PC-9 (cell line): ENCODE results near the gene TRAM2. TPM values are rescaled to one million over a fixed set of nuclear protein-coding genes. Genes with fewer than 3 reads are reported as not detected.

ENCODE experiments used
- BruUV-seq: library from RNA; stranded (reverse); fragments of 400-500 nt; replicated peaks from 2 replicates; lab custom pipeline; 2021; lab: Mats Ljungman, UMichigan
- CTCF ChIA-PET: fragments of 300-600 bp; sonication (Branson Sonifier 250); formaldehyde crosslinking; loops from one replicate; lab custom pipeline; 2022; ENCODE audit warnings: antibody characterized with exemption; lab: Charles Lee
- POLR2A ChIA-PET: fragments of 300-600 bp; sonication (Branson Sonifier 250); formaldehyde crosslinking; loops from one replicate; lab custom pipeline; 2022; ENCODE audit warnings: antibody characterized with exemption; ENCODE audit not compliant: unreplicated experiment; lab: Charles Lee
- DNase-seq, 2 experiments: peaks; one replicate each; pipeline versions ENCODE4 v3.0.0 to v3.0.0-alpha.2; 2015 to 2022; ENCODE audit warnings: mixed read lengths in 1 of 2
- H2AFZ ChIP-seq: fragments of 200-600 bp; sonication (generic); 2 replicates; pipeline ENCODE4 v1.8.1; 2017; ENCODE audit warnings: antibody characterized with exemption
- H3F3A ChIP-seq: fragments of 200-600 bp; sonication (generic); 2 replicates; pipeline ENCODE4 v1.8.1; 2017; ENCODE audit warnings: antibody characterized with exemption, mild to moderate bottlenecking, low read depth; ENCODE audit not compliant: insufficient read depth
- H3K27ac ChIP-seq: fragments of 200-600 bp; sonication (generic); 2 replicates; pipeline ENCODE4 v1.6.1; 2016; ENCODE audit warnings: mixed run types
- H3K27me3 ChIP-seq: fragments of 200-600 bp; sonication (generic); 2 replicates; pipeline ENCODE4 v1.6.1; 2016; ENCODE audit warnings: low read depth, mixed run types; ENCODE audit not compliant: insufficient read depth
- H3K36me3 ChIP-seq: fragments of 200-600 bp; sonication (generic); 2 replicates; pipeline ENCODE4 v1.6.1; 2016; ENCODE audit warnings: low read depth, mixed run types
- H3K4me1 ChIP-seq: fragments of 200-600 bp; sonication (generic); replicated peaks from 2 replicates; pipeline ENCODE4 v1.6.1; 2016; ENCODE audit warnings: mixed run types; ENCODE audit not compliant: insufficient read depth
- H3K4me2 ChIP-seq: fragments of 200-600 bp; sonication (generic); 2 replicates; pipeline ENCODE4 v1.6.1; 2017; ENCODE audit warnings: mixed run types
- H3K4me3 ChIP-seq: fragments of 200-600 bp; sonication (generic); 2 replicates; pipeline ENCODE4 v1.6.1; 2016; ENCODE audit warnings: mixed run types
- H3K79me2 ChIP-seq: fragments of 200-600 bp; sonication (generic); 2 replicates; pipeline ENCODE4 v1.6.1; 2017; ENCODE audit warnings: low read depth, mixed run types
- H3K9me2 ChIP-seq: fragments of 200-600 bp; sonication (generic); 2 replicates; pipeline ENCODE4 v1.8.1; 2017; ENCODE audit warnings: mild to moderate bottlenecking; ENCODE audit not compliant: insufficient read depth
- H3K9me3 ChIP-seq: fragments of 200-600 bp; sonication (generic); 2 replicates; pipeline ENCODE4 v1.8.1; 2016; ENCODE audit warnings: low read depth; ENCODE audit not compliant: insufficient read depth
- H4K20me1 ChIP-seq: fragments of 200-600 bp; sonication (generic); 2 replicates; pipeline ENCODE4 v1.8.1; 2017; ENCODE audit not compliant: insufficient read depth
- EZH2 ChIP-seq: fragments of 200-600 bp; sonication (generic); IDR thresholded peaks from 2 replicates; pipeline ENCODE4 v1.8.0; 2017; ENCODE audit warnings: antibody characterized with exemption, low read depth
- intact Hi-C: fragments of 100-400 bp; cut with micrococcal nuclease; formaldehyde crosslinking; loops from one replicate; pipeline ENCODE4 v1.10.0; 2022; ENCODE audit not compliant: unreplicated experiment
- total RNA-seq: library from RNA; stranded (reverse); gene quantifications from 2 replicates; pipeline ENCODE4 v1.2.3, GENCODE V29; 2021
- TF ChIP-seq, protein P1 (sequence below): fragments of 200-600 bp; sonication (generic); conservative IDR thresholded peaks from 2 replicates; pipeline ENCODE4 v1.6.1; 2017; ENCODE audit warnings: mixed run types, antibody characterized with exemption, mild to moderate bottlenecking, moderate library complexity

TRAM2 gene
- total RNA-seq, 1 experiment from 2014 or later: 40.9 TPM

DNA sequence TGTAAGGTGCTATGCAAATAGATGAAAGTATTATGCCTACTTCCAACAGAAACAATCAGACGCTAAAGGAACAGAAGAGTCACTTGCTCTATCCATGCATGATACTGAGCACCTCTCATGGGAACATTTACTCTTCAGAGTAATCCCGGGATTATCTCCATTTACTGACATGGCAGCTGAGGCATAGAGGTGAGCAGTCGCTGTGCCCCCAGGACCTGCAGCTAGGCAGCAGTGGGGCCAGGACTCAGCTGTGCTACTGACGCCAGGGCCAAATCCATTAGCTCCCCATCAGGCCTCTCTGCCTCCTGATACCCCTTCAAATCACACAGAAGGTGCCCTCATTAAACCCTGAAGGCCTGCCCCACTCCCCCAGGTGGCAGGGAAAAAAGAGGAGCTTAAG, 51.9 kb downstream of the TRAM2 start:
- no peak overlapping the region for H3K4me2 ChIP-seq
- no peaks in the 10 kb centered on the region for H3K79me2 ChIP-seq
- no peaks in the 10 kb centered on the region for H3K36me3 ChIP-seq
- DNase-seq: no peak
- H3K9me3 ChIP-seq: no peaks in the 10 kb centered on the region
- no peak overlapping the region for H2AFZ ChIP-seq
- peaks cover 11% of the 10 kb centered on the region; the same call in 1 of the 2 replicates for H3K4me1 ChIP-seq
- CTCF ChIA-PET: no interaction called here
- intact Hi-C loops: no loop called here
- POLR2A ChIA-PET: no interaction called here
- H3K27ac ChIP-seq: no peak overlapping the region
- H3K27me3 ChIP-seq: no peaks in the 10 kb centered on the region
- H3K9me2 ChIP-seq: no peaks in the 10 kb centered on the region
- no peak overlapping the region for H3K4me3 ChIP-seq
- peaks cover 7% of the 10 kb centered on the region; the same call in 1 of the 2 replicates for H3F3A ChIP-seq
- no peaks in the 10 kb centered on the region for H4K20me1 ChIP-seq
- no TSS peak for BruUV-seq
- TF ChIP-seq EZH2: no peak
- TF ChIP-seq, protein P1, sequence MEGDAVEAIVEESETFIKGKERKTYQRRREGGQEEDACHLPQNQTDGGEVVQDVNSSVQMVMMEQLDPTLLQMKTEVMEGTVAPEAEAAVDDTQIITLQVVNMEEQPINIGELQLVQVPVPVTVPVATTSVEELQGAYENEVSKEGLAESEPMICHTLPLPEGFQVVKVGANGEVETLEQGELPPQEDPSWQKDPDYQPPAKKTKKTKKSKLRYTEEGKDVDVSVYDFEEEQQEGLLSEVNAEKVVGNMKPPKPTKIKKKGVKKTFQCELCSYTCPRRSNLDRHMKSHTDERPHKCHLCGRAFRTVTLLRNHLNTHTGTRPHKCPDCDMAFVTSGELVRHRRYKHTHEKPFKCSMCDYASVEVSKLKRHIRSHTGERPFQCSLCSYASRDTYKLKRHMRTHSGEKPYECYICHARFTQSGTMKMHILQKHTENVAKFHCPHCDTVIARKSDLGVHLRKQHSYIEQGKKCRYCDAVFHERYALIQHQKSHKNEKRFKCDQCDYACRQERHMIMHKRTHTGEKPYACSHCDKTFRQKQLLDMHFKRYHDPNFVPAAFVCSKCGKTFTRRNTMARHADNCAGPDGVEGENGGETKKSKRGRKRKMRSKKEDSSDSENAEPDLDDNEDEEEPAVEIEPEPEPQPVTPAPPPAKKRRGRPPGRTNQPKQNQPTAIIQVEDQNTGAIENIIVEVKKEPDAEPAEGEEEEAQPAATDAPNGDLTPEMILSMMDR: no peak

DNA sequence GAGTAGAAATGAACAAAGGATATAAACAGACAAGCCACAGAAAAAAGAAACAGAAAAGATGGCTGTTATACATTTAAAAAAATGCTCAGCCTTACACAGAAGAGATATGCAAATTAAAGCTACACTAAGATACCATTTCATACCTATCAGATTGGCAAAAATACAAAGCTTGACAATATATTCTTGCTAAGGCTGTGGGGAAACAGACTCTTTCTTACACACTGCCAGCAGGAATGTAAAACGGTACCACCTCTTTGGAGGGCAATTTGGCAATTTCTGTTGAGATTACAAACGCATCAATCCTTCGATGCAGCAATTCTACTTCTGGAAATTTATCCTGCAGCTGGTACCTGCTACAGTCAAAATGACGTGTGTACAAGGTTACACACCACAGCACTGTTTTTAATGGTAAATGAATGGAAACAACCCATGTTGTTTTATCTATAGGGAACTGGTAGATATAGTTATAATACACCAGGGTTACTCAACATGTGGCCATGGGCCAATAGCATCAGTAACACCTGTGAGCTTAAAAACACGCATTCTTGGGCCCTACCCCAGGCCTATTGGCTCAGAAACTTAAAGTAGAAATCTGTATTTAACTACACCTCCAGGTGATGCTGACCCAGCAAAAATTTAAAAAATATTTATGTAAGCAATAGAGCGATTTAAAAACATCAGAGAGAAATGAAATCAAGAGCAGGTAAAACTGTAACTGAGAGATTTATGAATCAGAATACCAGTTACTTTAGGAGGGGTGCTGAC, 53.3 kb downstream of the TRAM2 start:
- DNase-seq: no peak
- Histone ChIP-seq H3K4me3 (no peak overlapping the region), H4K20me1 (no peaks in the 10 kb centered on the region), H3K9me2 (no peaks in the 10 kb centered on the region), H3F3A (peaks cover 11% of the 10 kb centered on the region; the same call in 1 of the 2 replicates), H3K27ac (no peak overlapping the region), H3K27me3 (no peaks in the 10 kb centered on the region), H3K4me2 (no peak overlapping the region), H3K36me3 (no peaks in the 10 kb centered on the region), H3K4me1 (peaks cover 11% of the 10 kb centered on the region; the same call in 1 of the 2 replicates), H3K79me2 (no peaks in the 10 kb centered on the region), H3K9me3 (no peaks in the 10 kb centered on the region), H2AFZ (no peak overlapping the region)
- intact Hi-C loops: loop anchor here (2.0 kb wide), 1 partner anchor 15 kb away; no protein-coding TSS in a partner anchor
- TF ChIP-seq EZH2: no peak
- TF ChIP-seq, protein P1: no peak
- no TSS peak for BruUV-seq
- POLR2A ChIA-PET: interaction anchor here (0.6 to 0.7 kb wide), 2 partner anchors 9 to 82 kb away, joined by 3 to 6 read pairs; no protein-coding TSS in a partner anchor
- CTCF ChIA-PET: no interaction called here

DNA sequence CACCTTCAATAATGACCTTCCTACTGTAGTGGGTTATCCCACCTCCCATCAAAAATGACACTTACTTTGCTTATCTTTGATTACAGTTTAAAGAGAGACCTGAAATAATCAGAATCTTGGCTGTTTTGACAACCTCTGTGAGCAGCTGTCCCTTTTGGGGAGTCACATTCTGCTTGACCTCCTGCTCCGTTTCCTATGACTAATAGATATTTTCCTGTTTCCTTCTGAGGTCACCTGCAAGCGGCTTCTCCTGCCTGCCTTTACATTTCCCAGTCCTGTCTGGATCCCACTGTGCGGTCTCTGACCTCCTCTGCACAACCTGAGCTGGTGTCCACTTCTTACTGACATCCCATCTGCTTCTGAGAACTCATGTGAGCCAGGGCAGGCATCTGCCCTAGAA, 54.2 kb downstream of the TRAM2 start:
- H3K27ac ChIP-seq: no peak overlapping the region
- TF ChIP-seq, protein P1: no peak
- TF ChIP-seq EZH2: no peak
- intact Hi-C loops: loop anchor here (2.0 kb wide), 1 partner anchor 16 kb away; no protein-coding TSS in a partner anchor

More for the DNA sequence above, 54.2 kb downstream of the TRAM2 start:
- Histone ChIP-seq H3K9me2 (no peaks in the 10 kb centered on the region), H3K27me3 (no peaks in the 10 kb centered on the region), H3K9me3 (no peaks in the 10 kb centered on the region), H3K4me2 (no peak overlapping the region), H3K79me2 (no peaks in the 10 kb centered on the region), H3K36me3 (no peaks in the 10 kb centered on the region), H3K4me1 (peaks cover 20% of the 10 kb centered on the region), H2AFZ (no peak overlapping the region), H3K4me3 (no peak overlapping the region), H4K20me1 (no peaks in the 10 kb centered on the region), H3F3A (peaks cover 20% of the 10 kb centered on the region; the same call in 1 of the 2 replicates)
- ChIA-PET CTCF (no interaction called here), POLR2A (no interaction called here)
- no peak for DNase-seq
- BruUV-seq: no TSS peak
